Hematopoietic multipotent progenitor cell treated with erythropoietin and hydrocortisone succinate and interleukin-3 and kit ligand, for 17 days (in vitro differentiated cells): ENCODE data around the gene DCTN4.

Experiments
- DNase-seq: peaks from one replicate; pipeline ENCODE4 v3.0.0-alpha.2; 2015; ENCODE audit warnings: low spot score

DCTN4 gene

GRCh38 chr5:150738862-150739261 is 20.0 kb downstream of the DCTN4 start:
- no peak for DNase-seq

DNA sequence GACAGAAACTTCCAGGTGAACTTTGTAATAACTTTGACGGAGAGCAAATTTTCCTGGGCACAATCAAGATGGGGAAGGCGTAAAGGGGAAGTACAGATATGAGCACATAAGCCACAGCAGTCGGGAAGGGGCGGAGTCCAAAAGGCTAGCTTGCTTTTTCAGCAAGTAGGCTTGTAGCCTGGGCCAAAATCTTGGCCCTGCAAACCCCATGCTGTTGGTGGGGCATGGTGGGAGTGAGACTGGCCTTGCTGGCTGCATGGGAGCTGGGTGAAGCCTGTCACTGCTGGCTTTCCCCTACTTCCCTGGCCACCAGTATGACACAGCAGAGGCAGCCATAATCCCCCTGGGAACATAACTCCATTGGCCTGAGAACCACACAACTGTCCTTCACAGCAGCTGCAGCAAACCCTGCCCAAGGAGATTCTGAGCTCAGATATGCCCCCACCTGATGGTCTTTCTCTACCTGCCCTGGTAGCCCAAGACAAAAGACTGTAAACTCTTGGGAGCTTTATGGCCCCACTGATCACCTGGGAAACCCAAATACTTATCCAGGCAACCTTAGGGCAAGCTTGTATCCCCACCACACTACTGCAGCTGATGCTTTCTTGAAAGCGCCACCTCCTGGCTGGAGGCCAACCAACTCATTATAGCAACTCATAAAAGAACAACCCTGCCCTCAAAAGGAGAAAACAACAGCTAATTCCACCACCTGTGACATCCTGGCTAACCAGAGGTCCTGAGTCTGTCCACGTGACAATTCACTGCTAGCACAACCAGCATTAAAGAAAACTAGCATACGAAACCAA is 24.0 kb downstream of the DCTN4 start:
- peak; percentile 23 for DNase-seq

GRCh38 chr5:150731669-150732242 is 27.1 kb downstream of the DCTN4 start:
- no peak for DNase-seq

GRCh38 chr5:150729859-150730258 is 29.0 kb downstream of the DCTN4 start:
- no peak for DNase-seq

- no peak for DNase-seq
These were observed 35.0 kb downstream of the DCTN4 start for GRCh38 chr5:150723845-150724244.

DNA sequence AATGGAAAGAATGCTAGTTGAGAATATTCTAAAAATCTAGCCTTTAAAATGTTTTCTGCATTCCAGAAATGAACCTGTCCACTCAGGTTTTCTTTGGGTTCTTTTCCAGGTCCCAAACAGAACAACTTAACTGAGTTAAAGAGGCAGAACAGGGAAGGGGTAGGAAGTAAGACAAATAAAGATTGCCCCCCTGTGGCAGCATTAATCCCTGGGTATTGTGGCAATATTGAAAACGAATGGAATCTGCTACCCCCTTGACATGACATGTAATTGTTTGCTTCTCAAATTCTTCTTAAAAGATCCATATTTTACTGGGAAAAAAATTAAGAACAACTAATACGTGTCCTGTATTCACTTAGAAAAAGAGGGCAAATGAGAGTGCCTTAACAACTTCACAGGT is 48.7 kb downstream of the DCTN4 start:
- DNase-seq = peak; percentile 30

GRCh38 chr5:150706776-150707390 is 51.9 kb downstream of the DCTN4 start:
- no peak for DNase-seq

DNA sequence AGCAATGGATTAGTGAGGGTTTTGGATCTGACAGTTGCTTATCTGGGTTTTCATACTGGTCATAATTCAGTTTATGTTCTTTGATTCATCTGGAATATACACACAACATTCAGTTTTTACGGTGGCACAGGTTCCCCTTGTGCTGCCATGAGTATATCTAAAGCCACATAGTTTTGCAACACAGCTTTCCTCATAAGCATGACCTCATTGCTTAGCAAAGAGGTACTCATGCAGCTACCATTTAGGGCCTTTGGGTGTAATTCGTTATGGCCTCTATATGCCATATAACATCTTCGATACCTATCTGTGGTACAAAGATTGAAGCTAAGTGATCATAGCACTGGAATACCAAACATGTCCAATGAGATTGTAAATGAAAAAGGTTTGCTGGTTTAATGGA is 55.1 kb downstream of the DCTN4 start:
- no peak for DNase-seq

GRCh38 chr5:150700594-150701377 is 58.0 kb downstream of the DCTN4 start, which contains the start of gene RBM22:
TSS of gene RBM22 (minus strand) at chr5:150701062. CDS start at chr5:150700985, 77 bp downstream.
- DNase-seq = peak; percentile 90

- DNase-seq = no peak
These were observed 58.6 kb downstream of the DCTN4 start for GRCh38 chr5:150700246-150700593.

GRCh38 chr5:150694612-150695011 is 64.2 kb downstream of the DCTN4 start:
- peak; percentile 23 for DNase-seq

DNA sequence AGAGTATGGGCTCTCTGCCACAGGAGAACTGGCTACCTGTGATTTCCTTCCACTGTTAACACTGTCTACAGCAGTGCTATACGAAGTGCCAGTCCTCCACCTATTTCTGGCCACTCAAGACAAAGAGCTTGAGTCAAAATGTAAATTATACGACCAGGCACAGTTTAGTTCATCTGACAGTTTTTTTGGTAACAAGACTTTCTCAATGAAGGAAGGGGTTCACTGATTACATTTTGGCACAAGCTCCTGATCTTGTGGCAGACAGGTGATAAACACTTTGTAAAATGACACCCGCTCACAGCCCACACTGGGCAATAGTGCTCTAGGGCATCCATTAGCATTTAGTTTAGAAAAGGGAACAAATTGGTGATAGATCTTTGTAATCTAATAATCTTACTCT is 66.5 kb downstream of the DCTN4 start:
- no peak for DNase-seq

DNA sequence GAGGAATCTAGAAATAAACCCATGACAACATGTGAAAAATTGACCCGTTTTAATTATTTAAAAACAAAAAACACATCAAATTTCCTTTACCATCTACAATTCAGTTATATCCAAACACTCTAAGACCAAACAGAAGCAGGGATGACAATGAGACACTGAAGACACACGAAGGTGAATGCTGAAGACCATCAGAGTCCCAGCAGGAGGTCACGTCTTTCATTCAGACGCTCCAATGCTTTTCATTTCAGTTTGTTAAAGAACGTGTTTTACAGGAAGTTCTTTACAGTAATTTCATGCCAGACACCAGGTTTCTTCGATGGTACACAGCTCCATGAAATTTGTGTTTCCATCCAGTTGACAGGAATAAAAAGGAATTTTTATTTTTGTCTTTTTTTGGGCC is 68.1 kb downstream of the DCTN4 start:
- DNase-seq = no peak

DNA sequence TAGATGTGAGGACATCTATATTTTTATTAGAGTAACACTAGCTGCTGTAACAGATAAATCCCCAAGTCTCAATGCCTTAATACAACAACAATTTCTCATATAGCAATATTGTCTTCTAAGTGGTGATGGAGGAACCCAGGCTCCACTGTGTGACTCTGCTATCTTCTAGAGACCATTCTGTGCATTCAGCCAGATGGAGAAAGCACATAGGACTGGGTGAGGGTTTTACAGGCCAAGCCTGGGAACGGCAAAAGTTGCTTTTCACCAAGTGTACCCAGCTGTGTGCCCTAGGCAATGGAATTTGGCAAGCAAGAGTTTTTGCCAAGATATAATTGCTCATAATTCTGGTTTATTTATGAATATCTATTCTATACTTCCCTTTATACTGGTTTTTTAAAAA is 69.7 kb downstream of the DCTN4 start:
- no peak for DNase-seq

DNA sequence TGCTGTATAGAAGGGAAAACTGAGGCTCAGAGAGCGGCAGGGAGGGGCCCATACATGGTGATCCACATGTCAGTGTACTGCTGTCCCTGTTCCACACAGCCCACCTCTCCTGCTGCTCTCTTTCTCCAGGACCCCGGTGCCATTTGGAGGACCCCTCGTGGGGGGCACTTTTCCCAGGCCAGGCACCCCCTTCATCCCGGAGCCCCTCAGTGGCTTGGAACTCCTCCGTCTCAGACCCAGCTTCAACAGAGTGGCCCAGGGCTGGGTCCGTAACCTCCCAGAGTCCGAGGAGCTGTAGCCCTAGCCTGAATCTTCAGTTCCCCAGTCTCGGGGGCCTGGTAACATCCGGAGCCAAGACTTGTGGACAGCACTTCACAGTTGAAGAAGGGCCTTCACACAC is 82.2 kb downstream of the DCTN4 start:
- DNase-seq = no peak

- no peak for DNase-seq
These were observed 83.7 kb downstream of the DCTN4 start for GRCh38 chr5:150675069-150675468.

DNA sequence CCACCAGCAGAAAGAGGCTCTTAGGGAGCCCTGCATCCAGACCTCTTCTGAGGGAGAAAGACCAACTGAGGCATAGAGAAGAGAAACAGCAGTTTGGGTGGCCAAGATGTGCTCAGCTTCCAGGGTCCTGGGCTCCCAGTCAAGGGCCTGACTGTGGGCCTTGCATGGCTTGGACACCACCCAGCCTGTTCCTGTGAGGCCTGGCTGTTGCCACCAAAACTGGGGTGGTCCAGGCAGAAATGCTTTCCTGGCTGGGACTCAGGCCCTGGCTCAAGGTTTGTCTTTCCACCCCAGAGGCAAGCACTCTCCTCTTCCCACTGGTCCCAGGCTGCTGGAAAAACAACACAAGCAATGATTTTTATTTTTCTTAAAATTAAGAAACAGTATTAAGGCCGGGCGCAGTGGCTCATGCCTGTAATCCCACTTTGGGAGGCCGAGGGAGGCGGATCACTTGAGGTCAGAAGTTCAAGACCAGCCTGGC is 84.4 kb downstream of the DCTN4 start:
- DNase-seq = no peak

GRCh38 chr5:150672884-150673275 is 85.9 kb downstream of the DCTN4 start:
- DNase-seq = no peak

GRCh38 chr5:150672237-150672883 is 86.5 kb downstream of the DCTN4 start:
- DNase-seq = no peak

- DNase-seq = no peak
These were observed 87.1 kb downstream of the DCTN4 start for GRCh38 chr5:150671509-150672236.

GRCh38 chr5:150670948-150671310 is 87.9 kb downstream of the DCTN4 start:
- no peak for DNase-seq
